GM18520 (cell line): Measurements from ENCODE around the gene TCF23.

Experiments
- ATAC-seq: cut with Tn5 transposase; IDR thresholded peaks from one replicate; pipeline ENCODE4 v1.9.1; 2021; ENCODE audit not compliant: unreplicated experiment

The TCF23 gene

DNA sequence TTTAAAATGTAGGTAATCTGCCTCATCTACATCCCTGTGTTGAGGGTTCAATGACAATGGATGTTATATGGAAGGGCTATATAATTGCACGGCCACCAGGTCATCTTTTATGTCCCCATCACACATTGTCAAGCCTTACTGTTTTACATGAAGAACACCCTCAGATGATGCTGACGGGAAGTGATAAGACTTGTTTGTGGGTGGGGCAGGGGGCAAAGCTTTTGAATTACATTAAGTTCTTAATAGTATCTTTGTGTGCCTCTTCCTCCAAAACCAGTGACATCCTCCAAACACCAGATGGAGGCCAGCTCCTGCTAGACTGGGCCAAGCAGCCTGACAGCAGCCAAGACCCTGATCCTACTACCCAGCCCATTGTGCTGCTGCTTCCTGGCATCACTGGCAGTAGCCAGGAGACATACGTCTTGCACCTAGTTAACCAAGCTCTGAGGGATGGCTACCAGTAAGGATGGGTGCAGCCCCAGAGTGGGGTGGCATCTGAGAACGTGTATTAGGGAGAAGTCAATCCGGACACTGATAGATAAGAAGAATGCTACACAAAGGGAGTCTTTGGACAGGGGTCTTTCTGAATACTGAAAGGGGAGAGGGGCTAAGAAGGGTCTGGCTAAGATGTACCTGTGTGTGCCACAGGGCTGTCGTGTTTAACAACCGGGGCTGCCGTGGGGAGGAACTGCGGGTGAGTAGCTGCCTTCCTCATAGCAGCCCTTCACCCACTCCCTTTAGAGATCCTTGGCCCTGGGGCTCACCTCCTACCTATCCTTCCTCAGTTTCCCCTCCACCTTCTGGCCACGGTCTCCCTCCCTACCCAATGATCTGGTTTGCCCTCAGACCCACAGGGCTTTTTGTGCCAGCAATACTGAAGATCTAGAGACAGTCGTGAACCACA is 19.9 kb upstream of the TCF23 start:
- ATAC-seq = no peak

DNA sequence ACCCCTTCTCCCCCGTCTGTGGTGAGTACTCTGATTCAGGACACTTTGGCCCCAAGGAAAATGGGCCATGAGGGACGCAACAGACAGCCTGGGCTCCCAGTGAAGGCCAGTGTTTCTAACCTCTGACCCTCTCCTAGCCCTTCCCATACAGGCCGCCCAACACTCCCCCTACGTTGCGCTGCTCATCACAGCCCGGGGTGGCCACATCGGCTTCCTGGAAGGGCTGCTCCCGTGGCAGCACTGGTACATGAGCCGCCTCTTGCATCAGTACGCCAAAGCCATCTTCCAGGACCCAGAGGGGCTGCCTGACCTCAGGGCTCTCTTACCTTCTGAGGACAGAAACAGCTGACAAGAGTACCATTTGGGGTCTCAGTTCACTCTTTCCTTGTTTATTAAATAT is 18.4 kb upstream of the TCF23 start:
- ATAC-seq = no peak

DNA sequence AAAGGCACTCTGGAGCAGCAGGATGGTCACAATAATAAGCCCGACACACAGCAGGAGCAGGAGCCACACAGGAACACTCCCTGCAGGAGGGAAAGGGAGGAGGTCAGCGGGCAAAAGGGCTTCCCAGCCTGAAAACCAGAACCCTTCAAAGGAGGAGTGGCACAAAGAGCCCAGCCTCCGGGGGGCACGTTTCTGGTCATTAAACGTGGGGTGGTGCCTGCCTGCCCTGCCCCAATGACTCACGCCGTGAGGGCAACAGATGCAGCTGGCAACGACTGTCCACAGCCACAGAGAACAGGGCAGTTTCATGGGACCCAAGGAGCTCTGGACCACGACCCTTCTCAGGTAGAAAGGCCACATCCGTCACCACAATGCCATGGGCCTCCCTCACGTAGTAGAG is 17.4 kb upstream of the TCF23 start:
- ATAC-seq = no peak

DNA sequence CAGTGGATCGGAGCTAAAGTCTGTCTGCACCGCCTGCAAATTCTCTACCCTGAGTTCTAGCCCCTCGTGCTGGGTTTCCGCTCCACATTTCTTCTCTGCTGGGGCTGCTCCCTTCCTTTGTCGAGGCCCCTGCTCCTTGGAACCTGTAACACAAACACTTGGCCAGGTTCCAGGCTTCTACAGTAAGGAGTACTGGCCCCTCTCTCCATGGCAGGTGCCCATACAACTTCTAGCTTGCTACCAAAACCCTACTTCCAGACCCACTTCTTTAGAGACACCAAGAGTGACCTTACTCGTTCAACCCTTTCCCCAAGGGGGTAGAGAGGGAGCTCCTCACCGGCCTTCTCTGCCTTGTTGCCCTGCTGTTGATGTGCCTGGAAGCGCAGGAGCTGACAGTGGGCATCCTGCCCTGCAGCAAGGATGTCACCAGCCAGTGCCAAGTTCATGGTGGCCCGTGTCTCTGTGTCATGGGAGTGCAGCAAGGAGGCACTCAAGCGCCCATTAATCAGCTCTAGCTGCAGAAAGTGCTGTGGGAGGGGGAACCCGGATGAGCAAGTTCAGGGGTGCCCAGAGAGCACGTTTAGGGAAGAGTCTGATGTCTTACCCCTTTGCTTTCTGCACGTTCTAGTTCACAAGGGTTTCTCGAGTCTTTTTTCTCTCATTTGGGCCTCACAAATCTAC is 15.5 kb upstream of the TCF23 start:
- no peak for ATAC-seq

DNA sequence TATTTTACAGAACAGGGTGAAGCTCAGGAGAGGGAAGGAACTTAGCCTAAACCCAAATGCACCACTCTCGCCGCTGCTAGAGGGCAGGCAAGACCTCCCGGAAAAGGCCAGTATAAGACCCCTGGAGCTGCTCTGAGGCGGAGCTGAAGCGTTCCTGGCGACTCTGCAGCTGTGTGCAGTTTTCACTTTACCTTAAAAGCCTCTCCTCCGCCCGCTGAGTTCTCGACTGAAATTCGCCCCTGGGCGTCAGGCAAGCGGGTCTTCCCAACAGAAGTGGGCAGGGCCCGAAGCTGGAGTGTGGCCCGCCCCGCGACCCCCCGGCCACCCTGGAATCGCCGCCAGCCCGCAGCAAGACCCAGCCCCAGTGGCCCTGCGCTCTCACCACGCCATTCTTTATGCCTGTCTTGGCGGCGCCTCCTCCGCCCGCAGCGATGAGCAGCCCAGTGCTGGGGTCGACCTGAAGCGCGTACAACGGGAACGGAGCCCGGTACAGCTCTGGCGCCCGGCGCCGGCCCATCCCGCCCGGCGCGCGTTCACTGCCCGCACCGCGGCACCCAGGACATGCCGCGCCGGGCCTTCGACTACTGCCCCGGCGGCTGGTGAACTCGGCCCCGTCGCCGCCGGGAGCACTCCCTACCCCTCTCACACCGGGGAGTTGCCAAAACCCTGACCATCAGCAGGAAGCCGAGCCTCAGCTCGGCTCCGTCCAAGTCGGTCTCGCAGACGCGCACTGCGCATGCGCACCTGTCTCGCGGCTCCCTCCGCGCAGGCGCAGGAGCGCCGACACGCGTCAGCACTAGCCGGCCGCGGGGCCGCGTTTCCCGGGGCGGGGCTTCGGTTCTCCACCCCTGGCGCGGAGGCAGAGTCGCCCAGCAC is 14.7 kb upstream of the TCF23 start, which contains the start of gene PREB:
PREB (minus strand) TSS at position 732 of the 876 bp plus-strand sequence; CDS start at position 517, 215 bp downstream.
- ATAC-seq = peak; percentile 90

DNA sequence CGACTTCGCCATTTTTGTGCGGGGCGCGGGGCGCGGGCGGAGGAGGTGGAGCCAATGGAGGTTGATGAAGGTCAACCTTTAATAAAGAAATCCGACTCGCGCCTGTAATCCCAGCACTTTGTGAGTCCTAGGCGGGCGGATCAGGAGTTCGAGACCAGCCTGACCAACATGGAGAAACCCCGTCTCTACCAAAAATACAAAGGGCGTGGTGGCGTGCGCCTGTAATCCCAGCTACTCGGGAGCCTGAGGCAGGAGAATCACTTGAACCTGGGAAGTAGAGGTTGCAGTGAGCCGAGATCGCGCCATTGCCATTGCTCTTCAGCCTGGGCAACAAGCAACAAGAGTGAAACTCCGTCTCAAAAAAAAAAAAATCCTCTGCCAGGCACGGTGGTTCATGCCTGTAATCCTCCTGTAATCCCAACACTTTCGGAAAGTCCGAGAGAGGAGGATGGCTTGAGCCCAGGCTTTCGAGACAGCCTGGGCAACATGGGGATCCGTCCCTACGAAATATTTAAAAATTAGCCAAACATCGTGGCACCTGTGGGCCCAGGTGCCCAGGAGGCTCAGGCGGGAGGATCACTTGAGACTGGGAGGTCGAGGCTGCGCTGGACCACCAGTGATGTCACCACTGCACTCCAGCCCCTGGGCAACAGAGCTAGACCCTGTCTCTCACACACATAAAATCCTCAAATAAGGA is 13.9 kb upstream of the TCF23 start:
- ATAC-seq = no peak

DNA sequence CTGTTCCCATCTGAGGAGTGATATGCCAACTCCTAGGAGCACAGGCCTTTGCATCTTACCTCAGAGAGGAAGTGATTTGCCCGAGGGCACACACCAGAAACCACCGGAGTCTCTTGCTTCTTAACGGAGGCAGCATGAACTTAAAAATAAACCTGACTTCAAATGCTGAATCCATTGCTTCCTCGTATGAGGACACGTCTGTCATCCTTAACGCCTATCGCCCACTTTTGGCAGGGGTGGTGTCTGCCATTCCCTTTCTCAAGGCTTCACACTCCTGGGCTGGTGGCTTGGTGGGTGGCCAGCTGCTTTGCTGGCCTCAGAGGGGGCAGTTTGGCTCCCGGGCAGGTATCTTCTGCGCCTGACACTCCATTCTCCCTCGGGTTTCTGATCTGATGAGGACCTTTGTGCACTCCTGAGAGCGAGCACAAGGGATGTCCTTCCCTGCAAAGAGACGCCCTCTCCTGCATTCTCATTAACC is 13.3 kb upstream of the TCF23 start:
- no peak for ATAC-seq

DNA sequence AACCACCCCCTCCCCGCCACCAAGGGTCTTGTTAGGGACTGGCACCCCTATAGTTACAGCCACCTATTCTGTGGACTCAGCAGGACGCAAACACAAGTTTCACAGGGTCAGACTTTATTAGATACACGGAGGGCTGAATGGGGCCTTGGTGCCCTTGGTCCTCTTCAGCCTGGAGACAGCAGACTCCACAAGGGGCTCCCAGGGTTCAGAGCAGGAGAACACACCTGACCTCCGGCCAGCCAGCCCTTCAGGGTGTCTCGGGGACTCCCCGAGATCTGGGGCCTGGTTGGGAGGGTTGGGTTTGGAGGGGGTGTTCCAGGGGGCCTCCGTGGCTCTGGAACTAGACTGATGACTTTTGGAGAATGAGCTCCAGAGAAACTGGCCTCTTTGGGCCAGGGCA is 12.1 kb upstream of the TCF23 start:
- no peak for ATAC-seq

DNA sequence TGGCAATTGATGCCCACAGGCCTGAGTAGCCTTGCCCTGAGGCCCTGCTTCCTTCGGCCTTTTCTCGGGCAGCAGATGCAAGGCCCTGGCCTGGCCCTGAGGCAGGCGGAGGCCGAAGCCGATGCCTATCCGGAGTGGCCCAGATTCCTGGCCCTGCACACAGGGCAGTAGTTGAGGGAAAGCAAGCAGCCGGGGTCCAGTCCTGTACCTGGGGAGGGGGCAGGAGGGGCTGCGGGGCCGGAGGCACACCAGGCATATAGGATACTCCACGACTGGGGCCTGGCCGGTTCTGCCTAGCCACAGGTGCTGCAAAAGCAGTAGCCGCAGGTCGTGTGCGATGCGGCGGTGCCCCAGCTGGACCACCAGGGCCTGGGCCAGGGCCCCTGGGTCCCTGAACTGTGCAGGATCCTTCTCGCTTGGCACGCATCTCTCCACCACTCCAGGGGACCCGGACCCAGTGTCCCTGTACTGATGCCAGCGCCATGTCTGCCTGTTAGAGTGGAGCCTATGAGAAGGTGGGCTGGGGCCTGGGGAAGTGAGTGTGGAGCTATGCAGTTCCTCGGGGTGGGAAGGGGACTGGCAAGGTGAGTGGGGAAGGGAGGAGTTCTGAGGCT is 11.4 kb upstream of the TCF23 start:
- no peak for ATAC-seq

DNA sequence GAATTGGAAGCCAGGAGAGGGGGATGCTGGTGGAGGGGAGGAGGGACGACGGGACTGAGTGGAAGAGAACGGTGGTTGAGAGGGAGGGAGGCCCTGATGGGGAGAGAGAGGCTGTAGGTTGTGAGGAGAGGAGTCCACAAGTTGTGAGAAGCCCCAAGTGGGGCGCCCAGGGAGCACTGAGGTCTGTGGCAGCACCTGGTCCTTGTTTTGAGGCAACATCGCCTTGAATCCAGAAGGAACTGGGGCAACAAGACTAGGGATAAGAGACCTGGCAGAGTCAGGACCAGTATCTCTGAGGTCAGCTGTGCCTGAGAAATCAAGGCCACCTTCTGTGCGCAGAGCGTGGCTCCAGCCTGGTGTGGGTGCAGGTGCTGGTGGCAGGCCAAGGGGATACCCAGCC is 10.7 kb upstream of the TCF23 start:
- ATAC-seq = no peak

DNA sequence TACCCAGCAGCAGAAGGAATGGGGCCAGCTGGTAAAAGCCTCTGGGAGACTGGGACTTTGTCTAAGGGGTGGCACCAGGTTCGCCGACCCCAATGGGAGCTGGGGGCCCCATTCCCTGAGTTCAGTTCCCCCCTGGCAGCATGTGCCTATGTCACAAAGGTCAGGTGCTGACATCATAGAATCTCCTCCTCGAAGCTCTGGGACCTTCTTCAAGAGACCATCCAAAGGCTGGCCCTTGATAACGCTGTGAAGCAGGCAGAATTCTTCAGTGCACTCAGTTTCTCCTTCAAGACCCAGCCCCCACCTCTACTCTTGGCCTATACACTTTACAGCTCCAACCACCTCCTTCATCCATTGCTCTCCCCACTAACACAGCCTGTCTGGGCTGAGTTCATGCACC is 9.5 kb upstream of the TCF23 start, which contains the start of gene PRR30:
PRR30 (minus strand) TSS at position 101 of the 400 bp plus-strand sequence. CDS start 1,081 bp downstream, outside the sequence.
- ATAC-seq = no peak

DNA sequence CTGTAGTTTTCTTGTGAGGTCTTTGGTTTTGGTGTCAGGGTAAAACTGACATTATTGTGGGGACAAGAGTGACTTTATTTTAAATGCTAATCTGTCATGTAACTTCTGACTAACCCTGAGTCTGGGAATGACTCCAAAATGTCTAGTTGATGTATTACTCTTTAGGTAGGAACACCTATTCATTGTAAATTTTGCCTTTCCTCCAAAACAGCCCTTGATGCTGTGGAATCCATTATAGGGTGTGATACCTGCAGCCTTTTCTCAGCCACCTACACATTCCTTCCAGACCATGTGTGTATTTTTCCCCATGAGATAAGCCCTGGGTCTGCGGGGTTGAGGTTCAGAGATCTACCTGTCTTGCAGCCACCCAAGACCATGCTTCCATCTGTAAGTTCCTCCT is 5.5 kb upstream of the TCF23 start:
- ATAC-seq = no peak

DNA sequence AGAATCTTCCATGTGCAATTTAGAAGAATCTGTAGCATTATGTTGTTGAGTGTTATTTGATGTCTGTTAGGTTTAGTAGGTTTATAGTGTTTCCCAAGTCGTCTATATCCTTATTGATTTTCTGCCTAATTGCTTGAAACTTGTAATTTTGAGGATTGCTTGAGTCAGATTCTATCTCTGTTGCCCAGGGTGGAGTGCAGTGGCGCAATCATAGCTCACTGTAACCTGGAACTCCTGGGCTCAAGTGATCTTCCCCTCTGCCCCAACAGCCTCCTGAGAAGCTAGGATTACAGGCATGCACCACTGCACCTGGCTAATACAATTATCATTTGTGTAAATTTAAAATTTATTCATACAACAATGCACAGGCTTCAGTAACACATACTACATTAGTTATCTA is 3.1 kb upstream of the TCF23 start:
- no peak for ATAC-seq

DNA sequence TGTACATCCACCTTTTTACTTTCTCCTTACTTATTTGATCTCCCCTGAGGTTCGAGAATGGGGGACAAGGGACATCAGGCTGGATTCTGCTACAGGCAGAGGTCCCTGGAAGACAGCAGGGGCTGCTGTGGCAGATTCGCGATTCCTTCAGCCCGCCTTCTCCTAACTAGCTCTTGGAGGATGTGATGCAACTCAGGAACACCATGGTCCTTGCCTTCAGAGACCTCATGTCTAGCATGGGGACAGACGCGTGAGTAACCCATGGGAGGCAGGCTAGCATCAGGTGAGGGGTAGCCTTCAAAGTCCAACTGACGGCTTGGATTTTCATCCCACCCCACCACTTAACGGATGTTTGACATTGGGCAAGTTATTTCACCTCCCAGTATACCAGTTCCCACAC is 869 bp upstream of the TCF23 start:
- no peak for ATAC-seq

DNA sequence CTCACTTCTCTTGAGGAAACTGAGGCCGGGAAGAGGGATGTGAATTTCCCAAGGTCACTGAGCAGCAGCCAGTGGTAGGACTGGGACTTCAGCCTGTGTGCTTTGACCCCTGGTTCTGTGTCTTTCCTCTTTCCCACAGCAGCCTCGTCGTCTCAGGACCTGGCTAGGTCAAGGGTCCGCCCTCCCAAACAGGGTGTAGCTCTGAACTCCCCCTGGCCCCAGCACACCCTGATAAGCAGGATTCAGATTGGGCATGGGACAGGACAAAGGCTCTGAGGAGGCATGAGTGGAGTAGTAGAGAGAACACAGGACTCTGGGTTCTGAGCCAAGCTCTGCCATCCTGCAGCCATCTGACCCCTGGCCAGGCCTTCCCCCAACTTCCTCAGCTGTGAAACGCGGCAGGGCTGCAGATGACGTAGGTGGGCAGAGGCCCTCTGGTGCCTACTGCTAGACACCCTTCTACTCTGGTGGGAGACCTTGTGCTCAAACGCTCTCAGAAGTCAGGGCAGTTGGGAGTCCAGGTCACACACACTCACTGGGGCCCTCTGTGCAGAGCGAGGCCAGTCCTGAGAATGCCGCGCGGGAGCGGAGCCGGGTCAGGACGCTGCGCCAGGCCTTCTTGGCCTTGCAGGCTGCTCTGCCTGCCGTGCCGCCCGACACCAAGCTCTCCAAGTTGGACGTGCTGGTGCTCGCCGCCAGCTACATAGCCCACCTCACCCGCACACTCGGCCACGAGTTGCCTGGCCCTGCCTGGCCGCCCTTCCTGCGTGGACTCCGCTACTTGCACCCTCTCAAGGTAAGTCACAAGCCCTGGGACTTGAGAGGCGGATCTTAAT is 984 bp downstream of the TCF23 start:
- ATAC-seq = no peak

DNA sequence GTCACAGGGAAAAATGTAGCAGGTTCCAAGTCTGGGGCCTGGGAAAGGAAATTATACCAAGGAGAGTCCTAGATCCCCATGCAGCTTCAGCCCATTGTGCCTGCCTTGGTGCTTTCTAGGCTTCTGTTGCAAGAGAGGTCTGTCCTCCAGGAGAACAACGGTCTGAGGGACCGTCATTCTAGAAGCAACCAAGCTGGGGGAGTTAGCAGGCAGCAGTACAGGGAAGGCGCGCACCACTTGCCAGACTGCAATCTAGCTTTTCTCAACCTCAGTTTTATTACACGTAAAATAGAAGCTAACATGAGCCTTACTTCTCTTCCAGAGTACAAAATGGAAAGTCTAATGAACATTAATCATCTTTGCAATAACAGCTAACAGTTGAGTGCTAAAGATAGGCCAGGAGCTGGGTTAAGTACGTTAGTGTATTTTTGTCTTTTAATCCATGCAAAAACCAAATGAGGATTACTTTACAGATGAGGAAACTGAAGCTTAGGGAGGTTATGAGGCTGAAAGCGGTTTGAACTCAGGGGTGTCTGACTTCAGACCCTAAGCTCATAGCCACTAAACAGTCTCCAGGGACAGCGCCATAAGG is 1.9 kb downstream of the TCF23 start:
- no peak for ATAC-seq

DNA sequence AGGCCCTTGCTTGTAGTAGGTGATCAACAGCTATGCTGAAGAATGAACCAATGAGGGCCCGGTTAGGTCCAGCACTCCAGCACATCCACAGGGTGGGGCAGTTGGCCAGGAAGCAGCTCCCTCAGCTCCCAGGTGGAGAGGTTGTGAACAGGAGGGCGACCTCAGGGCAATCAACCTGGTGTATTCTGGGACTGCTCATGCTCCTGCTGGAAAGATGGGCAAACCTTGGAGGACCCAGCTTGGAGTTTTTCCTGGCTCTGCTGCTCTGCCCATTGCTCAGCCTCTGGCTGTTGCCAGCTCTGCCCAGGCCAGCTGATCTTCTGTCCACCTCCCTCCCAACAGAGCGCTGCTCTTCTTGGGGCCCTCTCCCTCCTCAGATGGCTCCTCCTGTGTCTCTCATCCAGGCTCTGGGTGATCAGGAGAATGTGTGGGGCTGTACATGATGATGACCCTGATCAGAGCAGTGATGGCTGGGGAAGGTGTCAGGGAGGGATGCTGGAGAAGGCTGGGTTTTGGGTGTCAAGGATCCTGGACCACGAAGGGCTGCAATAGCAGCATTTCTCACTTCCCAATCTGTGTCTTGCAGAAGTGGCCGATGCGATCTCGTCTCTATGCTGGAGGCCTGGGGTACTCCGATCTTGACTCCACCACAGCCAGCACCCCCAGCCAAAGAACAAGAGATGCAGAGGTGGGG is 3.4 kb downstream of the TCF23 start:
- no peak for ATAC-seq

DNA sequence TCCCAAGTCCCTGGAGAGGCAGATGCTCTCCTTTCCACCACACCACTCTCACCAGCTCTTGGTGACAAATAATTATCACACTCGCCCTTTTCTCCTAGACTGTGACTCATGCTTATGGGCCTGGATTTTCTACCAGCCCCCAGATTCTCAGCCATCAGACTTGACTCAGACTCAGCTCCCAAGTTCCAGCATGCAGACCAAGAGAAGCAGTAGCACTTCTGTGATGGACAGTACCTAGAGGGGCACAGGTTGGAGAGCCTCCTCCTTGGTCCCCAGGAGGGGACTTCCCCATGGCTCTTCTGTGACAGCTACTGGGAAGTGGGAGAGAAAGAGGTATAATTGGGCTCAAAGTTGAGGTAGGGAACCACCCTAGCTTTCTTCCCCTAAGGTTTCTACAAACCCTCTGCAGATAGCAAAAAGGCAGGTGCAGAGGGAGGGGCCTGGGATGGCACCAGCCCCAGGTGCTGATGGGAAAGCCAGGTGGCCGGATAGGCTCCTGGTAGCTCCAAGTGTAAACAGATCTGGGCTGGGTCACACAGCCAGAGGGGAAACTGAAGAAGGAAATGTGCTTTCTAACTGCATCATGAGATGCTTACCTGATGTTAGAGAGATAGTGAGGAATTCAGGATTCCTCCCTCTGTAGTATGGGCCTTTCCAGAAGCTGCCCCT is 4.1 kb downstream of the TCF23 start:
- ATAC-seq = no peak
